ENCODE data around the gene ASPSCR1. TPM values are rescaled to one million over a fixed set of nuclear protein-coding genes. Genes with fewer than 3 reads are reported as not detected.

ASPSCR1 gene
- polyA plus RNA-seq, 12 donors: 17.2 to 80.2 (median 21.5) TPM; not detected in 1

DNA sequence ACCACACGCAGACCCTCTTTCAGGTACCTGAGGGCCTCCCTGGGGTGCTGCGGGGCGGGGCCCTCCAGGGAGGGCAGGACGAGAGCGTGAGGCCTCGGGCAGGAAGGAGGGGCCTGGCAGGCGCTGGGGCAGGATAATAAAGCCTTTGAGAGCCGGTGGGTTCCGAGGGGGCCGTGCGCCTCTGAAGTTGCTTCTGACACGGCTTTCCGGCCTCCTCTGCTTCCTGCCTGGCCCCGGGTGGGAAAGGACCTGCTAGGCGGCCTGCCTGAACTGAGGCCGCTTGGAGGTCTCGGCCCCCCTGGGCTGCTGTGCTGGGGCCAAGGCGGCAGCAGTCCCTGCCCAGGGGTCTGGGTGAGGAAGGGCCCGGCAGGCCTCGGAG, 34.8 kb downstream of the ASPSCR1 start:
- DNase-seq: no peak

DNA sequence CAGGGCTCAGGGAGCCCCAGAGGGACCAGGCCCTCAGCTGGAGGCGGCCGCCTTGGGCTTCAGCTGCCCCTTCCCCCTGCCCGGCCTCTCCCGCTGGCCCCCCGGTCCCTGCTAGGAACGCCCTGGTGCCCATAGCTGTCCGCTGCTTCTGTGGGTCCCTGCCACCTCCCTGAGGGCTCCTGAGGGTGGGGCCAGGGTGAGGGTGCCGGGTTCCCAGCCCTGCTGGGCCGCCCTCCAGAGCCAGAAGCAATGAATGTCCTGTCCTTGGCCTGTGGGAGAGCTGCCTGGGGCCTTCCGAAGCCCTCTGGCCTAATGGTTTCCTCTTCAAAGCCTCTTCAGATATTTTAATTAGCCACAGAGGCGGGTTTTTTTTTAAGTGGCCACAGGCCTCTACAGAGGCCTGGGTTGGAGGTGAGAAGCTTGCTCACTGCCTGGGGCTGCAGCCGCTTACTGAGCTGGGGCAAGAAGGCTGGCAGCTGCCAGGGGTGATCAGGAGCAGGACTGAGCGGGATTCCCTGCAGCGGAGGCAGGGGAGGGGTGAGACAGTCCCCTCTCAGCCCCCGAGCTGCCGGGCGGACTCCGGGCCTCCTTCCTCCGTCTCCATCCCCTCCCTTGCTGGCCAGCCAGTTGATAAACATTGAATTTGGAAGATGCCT, 35.3 kb downstream of the ASPSCR1 start:
- DNase-seq: no peak

DNA sequence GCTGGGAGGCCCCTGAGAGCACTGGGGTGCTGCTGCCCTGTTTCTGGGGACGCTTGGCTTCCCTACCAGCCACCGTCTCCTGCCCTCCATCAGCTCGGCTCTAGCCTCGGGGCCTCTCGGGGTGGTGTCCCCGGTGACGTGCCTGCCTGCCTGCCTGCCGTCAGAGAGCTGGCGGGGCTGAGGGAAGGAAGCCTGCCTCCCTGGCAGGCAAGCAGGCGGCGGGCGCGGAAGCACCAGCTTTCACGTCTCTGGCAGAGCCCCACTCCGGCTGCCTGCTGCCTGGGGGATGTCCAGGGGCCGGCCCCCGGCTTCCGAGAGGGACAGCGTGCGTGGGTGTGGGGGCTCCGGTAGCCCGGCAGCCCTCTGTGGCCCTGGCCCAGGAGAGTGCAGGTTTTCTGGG, 35.9 kb downstream of the ASPSCR1 start:
- no peak for DNase-seq

DNA sequence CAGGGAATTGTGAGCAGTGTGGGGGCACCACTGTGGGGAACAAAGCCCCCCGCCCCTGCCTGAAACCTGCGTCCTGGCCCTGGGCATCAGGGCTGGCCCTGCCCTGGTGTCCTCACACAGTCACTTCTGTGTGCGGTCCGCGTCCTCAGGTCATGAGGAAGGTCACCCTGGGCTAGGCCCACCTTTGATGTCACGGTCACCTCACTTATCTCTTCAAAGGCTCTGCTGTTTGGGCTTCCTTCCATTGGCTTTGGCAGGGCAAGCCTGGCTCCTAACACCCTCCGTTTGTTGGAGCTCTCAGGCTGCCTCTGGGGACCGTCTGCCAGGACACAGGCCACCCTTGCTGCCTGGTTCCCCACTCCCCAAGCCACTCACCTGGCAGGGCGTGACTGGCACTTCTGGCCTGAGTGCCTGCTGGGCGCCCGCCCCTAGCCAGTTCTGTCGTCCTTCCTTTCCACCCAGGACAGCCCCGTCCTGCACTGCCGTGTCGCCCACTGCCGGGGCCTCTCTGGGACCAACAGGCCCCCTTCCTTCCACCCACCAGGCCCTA, 36.4 kb downstream of the ASPSCR1 start:
- DNase-seq: no peak

DNA sequence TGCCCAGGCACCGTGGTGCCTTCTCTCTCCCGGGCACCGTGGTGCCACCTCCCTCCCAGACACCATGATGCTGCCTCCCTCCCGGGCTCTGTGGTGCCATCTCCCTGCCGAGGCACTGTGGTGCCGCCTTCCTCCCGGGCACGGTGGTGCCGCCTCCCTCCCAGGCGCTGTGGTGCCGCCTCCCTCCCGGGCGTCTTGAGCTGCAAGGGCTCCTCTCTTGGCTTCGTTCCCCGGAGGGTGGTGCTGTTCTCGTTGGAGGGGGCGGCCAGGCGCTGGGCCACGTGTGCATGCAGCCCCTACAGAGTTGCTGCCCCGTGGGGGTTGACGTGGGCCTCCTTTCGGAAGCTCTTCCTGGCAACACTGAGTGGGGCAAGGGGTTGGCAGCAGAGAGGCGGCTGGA, 37.0 kb downstream of the ASPSCR1 start:
- DNase-seq: no peak

DNA sequence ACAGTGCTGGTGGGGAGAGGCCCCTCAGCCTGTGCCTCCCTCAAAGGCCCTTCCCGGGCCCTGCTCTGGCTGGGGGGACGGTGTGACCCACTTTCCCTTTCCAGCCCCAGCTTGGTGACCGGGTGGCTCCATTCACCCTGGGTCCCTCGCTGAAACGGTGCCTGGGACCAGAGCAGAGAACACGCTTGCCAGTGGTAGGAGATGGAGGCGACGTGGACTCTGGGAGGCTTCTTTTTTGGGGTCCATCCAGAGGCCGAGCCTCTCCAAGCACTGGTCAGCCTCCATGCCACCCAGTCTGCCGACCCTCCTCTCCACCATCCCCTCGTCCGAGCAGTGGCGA, 37.5 kb downstream of the ASPSCR1 start:
- no peak for DNase-seq

DNA sequence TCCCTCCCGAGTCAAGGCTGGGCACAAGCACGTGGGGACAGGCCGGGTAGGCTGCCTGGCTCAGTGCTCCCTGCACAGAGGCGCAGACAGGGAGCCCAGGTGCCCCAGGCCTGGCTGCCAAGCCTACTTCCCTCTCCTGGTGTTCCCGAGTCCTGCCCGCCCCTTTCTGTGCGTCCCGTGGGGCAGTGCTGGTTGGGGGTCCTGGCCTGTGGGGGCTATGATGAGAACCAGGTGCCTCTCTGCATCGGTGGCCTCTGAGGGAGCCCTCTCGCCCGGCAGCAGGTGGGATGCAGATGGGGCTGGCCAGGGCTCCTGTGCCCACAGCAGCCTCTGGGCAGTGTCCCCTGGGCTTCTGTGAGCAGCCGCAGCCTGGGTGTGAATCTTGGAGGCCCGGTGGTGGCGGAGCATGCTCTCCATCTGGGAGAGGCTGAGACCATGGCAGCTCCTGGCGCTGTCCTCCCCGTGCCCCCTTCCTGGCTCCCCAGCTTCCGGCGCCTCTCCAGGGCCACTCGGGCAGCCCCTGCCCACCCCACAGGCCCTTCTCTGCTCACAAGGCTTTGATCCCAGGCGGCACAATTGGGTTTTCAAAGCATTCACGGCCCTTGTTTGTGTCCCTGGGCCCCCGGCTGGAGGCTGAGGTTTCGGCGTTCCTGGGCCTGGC, 38.0 kb downstream of the ASPSCR1 start:
- DNase-seq: no peak

DNA sequence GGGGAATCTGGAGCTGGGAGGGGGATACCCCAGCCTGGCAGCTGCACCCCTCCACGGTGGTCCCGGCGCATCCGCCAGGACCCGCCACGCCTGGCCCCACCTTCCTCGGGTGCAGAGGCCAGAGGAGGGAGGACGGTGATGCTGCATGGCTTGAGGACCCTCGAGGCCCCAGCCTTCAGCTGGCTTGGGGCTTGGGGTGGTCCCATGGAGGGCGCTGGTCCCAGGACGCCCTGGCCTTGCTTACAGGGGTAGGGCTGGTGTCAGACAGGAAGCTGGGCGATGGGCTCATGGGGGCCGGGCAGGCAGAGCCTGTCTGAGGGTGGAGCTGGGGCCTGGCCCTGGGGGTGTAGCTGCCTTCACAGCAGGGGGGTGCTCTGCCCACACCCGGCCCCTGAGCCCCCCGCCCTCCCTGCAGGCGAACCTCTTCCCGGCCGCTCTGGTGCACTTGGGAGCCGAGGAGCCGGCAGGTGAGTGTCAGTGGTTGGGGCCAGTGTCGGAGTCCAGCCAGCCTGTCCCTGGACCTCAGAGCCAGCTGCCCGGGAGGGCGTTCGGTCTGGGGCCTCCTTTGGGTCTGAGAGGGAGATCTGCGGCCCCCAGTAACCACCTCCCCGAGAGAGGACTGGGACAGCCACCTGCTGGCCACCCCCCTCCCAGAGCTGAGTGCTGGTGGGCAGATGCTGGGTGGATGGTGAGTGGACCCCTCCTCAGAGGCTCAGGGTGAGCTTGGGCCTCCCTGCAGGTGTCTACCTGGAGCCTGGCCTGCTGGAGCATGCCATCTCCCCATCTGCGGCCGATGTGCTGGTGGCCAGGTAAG, 38.8 kb downstream of the ASPSCR1 start:
- DNase-seq: no peak

DNA sequence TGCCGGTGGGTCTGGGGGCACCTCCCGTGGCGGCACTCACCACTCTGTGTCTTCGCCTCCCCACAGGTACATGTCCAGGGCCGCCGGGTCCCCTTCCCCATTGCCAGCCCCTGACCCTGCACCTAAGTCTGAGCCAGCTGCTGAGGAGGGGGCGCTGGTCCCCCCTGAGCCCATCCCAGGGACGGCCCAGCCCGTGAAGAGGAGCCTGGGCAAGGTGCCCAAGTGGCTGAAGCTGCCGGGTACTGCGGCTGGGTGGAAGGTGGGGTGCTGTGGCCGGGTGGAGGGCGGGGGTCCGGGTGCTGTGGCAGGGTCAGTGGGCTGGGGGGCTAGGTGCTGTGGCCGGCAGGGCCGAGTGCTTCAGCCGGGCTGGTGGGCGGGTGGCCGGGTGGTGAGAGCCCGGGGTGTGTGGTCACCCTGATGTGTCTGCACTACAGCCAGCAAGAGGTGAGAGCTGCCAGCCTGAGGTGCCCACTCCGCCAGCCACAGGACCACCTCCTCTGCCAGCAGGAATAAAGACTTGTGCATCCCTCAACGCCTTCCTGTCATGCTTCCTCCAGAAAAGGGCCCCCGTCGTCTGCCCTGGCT, 39.5 kb downstream of the ASPSCR1 start:
- no peak for DNase-seq

DNA sequence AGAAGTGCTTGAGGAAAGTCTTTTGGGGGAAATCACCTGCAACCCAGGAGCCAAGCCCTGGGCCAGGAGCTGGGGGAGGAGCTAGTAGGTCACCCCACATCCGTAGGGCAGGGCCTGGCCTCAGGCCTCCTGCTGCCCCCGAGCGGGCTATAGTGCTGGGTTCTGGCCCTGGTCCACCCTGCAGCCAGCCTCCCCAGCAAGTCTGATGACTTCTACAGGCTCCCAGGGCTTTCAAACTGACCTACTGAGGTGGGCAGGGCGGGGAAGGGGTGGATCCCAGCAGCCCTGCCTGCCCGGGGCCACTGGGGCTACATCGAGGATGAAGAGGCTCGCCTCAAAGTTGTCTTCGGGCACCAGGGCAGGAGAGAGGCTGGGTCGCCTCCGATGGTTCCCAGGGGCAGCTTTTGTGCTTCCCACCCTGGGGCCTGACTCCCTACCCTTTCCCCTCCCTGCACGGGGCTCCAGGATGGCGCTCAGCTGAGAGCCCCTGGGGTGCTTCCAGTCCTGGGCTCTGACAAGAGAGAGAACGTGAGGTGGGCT, 40.3 kb downstream of the ASPSCR1 start:
- no peak for DNase-seq

DNA sequence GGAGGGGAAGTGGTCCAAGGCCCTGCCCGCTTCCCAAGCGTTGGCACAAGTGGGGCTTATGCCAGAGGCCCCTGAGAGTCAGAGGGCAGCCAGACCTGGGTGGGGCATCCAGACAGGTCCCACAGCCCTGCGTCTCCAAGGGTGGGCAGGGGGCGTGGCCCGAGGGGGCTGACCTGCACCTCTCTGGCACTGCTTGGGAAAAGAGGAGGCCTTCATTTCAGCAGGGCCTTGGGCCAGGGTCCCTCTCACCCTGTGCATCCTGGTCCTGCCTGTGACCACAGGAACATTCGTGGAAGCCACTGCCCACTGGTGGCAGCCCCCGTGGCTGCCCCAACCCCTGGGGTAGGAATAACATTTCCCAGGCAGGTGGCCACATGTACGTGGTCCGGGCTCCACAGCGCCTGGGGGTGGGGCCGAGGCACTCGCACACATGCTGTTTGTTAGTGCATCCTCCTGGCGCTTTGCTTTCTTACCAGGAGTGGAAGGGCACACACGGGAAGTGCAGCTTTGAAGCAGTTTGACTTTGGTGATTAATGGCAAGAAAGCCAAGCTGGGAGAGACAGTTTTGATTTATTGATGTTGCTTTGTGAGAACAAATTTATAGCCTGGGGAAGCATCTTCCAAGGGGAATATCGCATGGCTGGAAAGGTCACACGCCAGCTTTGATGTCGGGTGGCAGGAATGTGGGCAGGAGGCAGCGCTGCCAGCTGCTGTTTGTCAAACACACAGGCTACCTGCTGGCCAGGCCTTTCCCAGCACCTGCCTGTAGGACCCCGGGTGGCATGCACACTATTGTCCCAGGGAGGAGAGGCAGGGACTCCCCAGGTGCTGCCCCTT, 40.9 kb downstream of the ASPSCR1 start:
- no peak for DNase-seq

DNA sequence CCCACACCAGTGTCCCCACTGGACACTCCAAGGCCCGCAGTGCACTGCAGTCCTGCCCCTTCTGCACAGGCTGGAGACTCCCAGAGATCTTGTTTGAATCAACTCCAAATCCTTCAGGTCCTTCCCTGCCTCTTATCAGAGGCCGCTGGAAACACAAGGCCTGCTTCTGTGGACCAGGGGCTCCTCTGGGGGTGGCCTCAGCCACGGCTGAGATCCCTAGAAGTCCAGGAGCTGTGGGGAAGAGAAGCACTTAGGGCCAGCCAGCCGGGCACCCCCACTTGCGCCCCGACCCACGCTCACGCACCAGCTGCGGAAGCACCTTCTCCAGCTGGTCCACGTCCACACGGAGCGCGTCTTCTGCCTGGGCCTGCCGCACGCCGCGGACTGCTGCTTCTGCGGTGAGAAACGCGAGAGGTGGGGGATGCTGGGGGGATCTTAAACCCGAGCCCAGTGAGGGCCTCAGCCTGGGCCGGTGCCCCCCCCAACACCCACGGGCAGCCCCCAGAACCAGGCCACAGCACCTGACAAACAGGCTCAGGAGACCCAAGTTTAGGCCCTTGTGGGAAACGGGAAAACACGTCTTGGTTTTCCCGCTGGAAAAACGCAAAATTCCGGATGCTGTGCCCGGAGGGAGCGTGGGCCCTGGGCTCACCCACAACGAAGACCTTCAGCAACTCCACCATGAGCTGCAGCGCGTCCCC, 41.7 kb downstream of the ASPSCR1 start:
- no peak for DNase-seq

DNA sequence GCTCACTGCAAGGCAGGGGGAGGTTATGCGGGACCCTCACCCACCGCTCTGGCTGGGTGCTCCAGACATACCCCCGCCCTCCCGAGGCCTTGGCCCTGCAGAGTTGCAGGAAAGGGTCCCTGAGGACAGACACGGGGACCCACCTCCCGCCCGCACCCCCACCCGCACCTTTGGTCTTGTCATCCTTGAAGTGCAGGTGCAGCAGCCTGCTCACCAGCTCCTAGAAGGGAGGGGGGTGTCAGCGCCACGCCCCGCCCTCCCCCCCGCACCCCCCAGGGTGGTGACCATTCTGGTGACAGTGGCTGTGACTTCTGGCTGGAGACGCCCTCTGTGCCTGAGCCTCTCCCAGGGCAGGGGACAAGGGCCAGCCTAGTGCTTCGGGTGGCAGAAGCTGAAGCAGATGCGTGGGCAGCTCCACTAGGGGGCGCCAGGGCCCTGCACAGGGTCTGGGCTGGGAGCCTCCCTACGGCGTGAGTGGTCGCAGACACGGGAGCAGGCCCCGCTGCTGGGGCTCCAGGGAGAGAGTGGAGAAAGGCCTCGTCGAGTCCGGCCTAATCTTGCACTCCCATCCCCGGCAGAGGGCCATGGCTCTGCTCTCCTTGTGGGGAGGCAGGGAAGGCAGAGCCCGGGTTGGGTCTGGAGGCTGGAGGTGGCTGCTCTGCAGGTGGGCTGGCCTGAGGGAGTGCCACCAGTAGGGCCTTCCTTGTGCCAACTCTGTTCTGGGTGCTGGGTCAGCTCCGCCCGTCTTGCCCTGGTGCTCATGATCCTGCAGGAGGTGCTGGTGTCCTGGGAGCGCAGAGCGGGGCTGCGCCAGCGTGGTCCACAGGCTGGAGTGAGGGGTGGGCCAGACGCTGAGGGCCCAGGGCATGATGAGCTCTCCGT, 42.5 kb downstream of the ASPSCR1 start:
- DNase-seq: no peak

DNA sequence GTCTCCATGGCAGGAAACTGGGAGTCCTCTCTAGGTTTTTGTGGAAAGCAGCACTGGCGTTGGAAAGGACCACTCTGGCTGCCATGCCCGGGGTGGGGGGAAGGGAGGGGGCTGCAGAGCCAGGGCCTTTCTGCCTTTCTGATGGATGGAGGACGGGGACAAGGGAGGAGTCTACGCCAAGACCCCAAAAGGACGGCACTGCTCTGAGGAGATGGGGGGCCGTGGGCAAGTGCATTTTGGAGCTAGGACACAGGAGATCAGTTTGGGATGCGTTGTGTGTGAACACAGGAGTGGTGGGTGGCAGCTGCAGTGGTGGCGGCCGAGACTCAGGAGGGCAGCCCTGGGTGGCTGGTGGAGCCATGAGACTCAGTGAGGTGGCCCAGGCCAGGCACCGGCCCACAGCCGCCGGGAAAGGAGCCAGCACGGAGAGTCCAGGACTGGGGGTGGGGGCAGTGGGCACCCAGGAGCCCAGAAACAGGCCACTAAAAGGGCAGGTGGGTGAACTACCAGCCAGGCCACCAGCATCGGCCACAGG, 43.2 kb downstream of the ASPSCR1 start:
- DNase-seq: no peak

DNA sequence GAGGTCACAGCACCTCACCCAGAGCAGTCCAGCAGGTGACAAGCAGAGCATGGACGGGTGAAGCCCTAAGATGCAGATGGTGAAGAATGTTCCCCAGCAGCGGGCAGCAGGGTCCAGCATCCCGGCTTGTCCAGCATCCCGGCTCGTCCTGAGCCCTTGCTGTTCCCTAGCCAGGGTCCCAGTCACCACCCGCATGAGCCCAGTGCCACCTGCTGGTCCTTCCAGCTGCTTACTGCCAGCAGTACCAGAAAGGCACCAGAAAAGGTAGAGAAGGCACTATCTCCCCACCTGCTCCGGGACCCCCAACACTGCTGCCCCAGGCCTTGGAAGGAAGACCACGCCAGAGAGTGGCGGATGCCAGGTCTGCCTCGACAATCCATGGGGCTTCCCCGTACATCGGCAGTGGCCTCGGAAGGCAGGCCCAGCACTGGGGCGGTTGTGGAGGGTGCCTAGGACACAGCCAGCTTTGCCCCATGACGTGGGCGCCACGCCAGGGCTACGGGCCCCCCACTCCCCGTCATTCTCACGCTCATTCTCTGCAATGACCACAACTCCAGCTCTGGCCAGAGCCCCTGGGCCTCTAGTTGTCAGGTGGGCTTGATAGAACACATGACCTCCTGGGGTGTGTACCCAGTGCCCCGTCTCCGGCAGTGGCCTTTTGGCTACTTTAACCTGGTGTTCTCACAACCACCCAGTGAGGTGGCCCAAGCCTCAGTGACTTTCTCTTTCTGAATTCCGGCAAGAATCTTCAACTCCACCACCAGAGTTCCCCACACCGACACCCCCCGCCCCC, 43.9 kb downstream of the ASPSCR1 start:
- DNase-seq: peak; percentile 56

DNA sequence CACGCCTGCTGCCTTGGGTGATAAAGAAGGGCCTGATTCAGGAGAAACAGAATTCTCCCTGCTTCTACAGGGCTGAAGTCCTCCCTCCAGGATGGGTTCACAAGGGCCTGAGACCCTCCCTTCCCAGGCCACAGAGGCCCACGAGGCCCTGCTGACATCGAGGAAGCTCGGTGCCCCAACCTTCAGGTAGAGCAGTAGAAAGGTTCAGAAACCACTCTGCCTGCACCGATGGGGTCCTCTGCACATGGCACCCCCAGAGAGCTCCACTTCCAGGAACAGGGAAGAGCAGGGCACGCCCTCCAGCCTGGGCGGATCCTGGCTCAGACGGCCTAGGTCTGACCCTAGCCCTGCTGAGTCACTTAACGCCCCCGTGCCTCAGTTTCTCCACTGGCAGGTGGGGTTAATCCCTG, 44.5 kb downstream of the ASPSCR1 start:
- DNase-seq: no peak

DNA sequence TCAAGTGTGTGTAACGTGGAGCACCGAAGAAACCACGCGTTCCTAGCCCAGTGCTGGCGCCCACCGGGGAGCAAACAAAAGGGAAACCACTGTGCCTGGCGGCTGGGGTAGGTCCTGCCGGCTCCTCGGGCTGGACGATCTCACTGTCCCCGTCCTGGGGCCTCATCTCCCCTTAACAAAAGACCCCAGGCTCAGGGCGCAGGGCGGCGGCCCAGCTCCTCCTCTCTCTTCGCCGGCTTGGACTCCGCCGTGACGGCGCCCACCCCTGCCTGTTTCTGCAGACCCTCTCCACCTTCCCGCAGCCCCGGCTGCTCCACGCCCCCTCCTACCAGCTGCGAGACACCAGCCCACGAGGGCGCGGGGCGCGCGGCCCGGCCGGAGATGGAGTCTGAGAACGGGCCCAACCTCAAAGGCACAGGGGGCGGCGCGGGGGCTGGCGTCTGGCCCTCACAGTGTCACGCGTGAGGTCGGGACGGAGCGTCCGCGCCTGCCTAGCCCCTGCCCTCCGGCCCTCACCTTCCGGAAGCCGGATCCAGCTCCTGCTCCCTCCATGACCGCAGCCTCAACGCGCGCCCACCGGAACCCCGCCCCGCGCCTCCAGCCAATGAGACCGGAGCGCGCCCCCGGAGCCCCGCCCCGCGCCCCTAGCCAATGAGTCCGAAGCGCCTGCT, 45.0 kb downstream of the ASPSCR1 start, which contains the start of gene CENPX:
TSS of gene CENPX (minus strand) at position 569 of the 671 bp plus-strand sequence. CDS start at position 552, 17 bp downstream.
- DNase-seq: no peak

Data from muscle of arm (tissue), 12 donors.